IMR-90 (cell line): ENCODE data around the gene CSTF2T. TPM values are rescaled to one million over a fixed set of nuclear protein-coding genes. Genes with fewer than 3 reads are reported as not detected.

Experiments
- ATAC-seq: fragments of 200-7000 bp; cut with Tn5 transposase; 2 replicates; pipeline ENCODE4 v1.9.1; 2020; ENCODE audit warnings: low read depth, mild to moderate bottlenecking, moderate library complexity
- BruUV-seq: library from RNA; stranded (reverse); fragments of 400-500 nt; replicated peaks from 2 replicates; lab custom pipeline; 2021; lab: Mats Ljungman, UMichigan
- CTCF ChIA-PET: fragments of 300-600 bp; formaldehyde crosslinking; extraction: SDS; loops from one replicate; lab custom pipeline; 2021; ENCODE audit warnings: antibody characterized with exemption; lab: Yijun Ruan, JAX
- POLR2A ChIA-PET: fragments of 300-600 bp; sonication (Branson Sonifier 250); formaldehyde crosslinking; loops from one replicate; lab custom pipeline; 2022; ENCODE audit warnings: antibody characterized with exemption; ENCODE audit not compliant: unreplicated experiment; lab: Charles Lee
- DNase-seq: peaks from one replicate; pipeline ENCODE4 v3.0.0; 2013
- H2AFZ ChIP-seq: replicated peaks from 2 replicates; pipeline ENCODE3; 2013; ENCODE audit warnings: low read length, mild to moderate bottlenecking; ENCODE audit not compliant: poor library complexity
- H2AK5ac ChIP-seq: 2 replicates; pipeline ENCODE4 v1.6.1; 2013; ENCODE audit warnings: low read depth, low read length, inconsistent platforms
- H2AK9ac ChIP-seq: replicated peaks from 2 replicates; pipeline ENCODE3; 2013; ENCODE audit warnings: mild to moderate bottlenecking, low read depth, low read length, moderate library complexity; ENCODE audit not compliant: poor library complexity
- H2BK120ac ChIP-seq: 2 replicates; pipeline ENCODE4 v1.6.1; 2013; ENCODE audit warnings: low read depth, low read length, inconsistent platforms
- H2BK15ac ChIP-seq: 3 replicates; pipeline ENCODE4 v1.6.1; 2013; ENCODE audit warnings: low read depth, low read length, inconsistent platforms
- H2BK20ac ChIP-seq: 2 replicates; pipeline ENCODE4 v1.6.1; 2013; ENCODE audit warnings: low read depth, mild to moderate bottlenecking, inconsistent platforms, low read length, moderate library complexity
- H2BK5ac ChIP-seq: 2 replicates; pipeline ENCODE4 v1.6.1; 2013; ENCODE audit warnings: mild to moderate bottlenecking, low read depth, low read length, inconsistent platforms; ENCODE audit not compliant: poor library complexity, severe bottlenecking
- H3K14ac ChIP-seq: replicated peaks from 2 replicates; pipeline ENCODE4 v1.6.1; 2013; ENCODE audit warnings: low read depth, low read length, inconsistent platforms
- H3K18ac ChIP-seq: 2 replicates; pipeline ENCODE4 v1.6.1; 2013; ENCODE audit warnings: low read depth, low read length, control low read depth
- H3K23ac ChIP-seq: 2 replicates; pipeline ENCODE4 v1.6.1; 2013; ENCODE audit warnings: low read depth, low read length, inconsistent platforms
- H3K27ac ChIP-seq: 2 replicates; pipeline ENCODE4 v1.5.1; 2013; ENCODE audit warnings: mild to moderate bottlenecking, control low read depth, low read length; ENCODE audit not compliant: insufficient read depth
- H3K27me3 ChIP-seq: 2 replicates; pipeline ENCODE4 v1.6.1; 2013; ENCODE audit warnings: low read length; ENCODE audit not compliant: control insufficient read depth, insufficient read depth
- H3K36me3 ChIP-seq: 2 replicates; pipeline ENCODE4 v1.6.1; 2013; ENCODE audit warnings: low read length, mixed read lengths; ENCODE audit not compliant: control insufficient read depth, insufficient read depth
- H3K4ac ChIP-seq: 2 replicates; pipeline ENCODE4 v1.6.1; 2013; ENCODE audit warnings: low read depth, low read length, inconsistent platforms
- H3K4me1 ChIP-seq: 2 replicates; pipeline ENCODE4 v1.6.1; 2013; ENCODE audit warnings: low read length, mixed read lengths; ENCODE audit not compliant: control insufficient read depth, insufficient read depth
- H3K4me2 ChIP-seq: 2 replicates; pipeline ENCODE4 v1.6.1; 2013; ENCODE audit warnings: low read depth, mild to moderate bottlenecking, control low read depth, low read length, moderate library complexity
- H3K4me3 ChIP-seq: 2 replicates; pipeline ENCODE4 v1.5.1; 2013; ENCODE audit warnings: low read depth, mild to moderate bottlenecking, control low read depth, low read length, moderate library complexity; ENCODE audit not compliant: insufficient read depth
- H3K56ac ChIP-seq: 2 replicates; pipeline ENCODE4 v1.6.1; 2013; ENCODE audit warnings: low read length, inconsistent platforms; ENCODE audit not compliant: insufficient read depth; ENCODE audit errors: extremely low read depth
- H3K79me1 ChIP-seq, 2 experiments: 2 replicates each; pipeline ENCODE4 v1.6.1; 2013; ENCODE audit warnings: low read length in 2 of 2, inconsistent platforms in 1 of 2, low read depth in 1 of 2
- H3K9ac ChIP-seq: 2 replicates; pipeline ENCODE4 v1.6.1; 2013; ENCODE audit warnings: low read depth, low read length, control low read depth
- H3K9me1 ChIP-seq: 2 replicates; pipeline ENCODE4 v1.6.1; 2013; ENCODE audit warnings: low read length, inconsistent platforms; ENCODE audit not compliant: insufficient read depth
- H3K9me3 ChIP-seq: 2 replicates; pipeline ENCODE4 v1.6.1; 2013; ENCODE audit warnings: low read length; ENCODE audit not compliant: control insufficient read depth, insufficient read depth
- H4K20me1 ChIP-seq: 2 replicates; pipeline ENCODE4 v1.6.1; 2013; ENCODE audit warnings: low read length, inconsistent platforms; ENCODE audit not compliant: insufficient read depth
- H4K5ac ChIP-seq: 2 replicates; pipeline ENCODE4 v1.6.1; 2013; ENCODE audit warnings: mild to moderate bottlenecking, low read depth, low read length, control low read depth
- H4K8ac ChIP-seq, 2 experiments: 2 replicates each; pipeline ENCODE4 v1.6.1; 2013; ENCODE audit warnings: low read depth in 2 of 2, low read length in 2 of 2, control low read depth in 1 of 2, inconsistent platforms in 1 of 2
- H4K91ac ChIP-seq: 2 replicates; pipeline ENCODE4 v1.6.1; 2013; ENCODE audit warnings: low read depth, low read length, inconsistent platforms; ENCODE audit not compliant: insufficient read depth
- BHLHE40 ChIP-seq: fragments of 150-350 bp; IDR thresholded peaks from 2 replicates; pipeline ENCODE4 v1.6.1; 2016; ENCODE audit warnings: mild to moderate bottlenecking, low read depth, low read length
- MXI1 ChIP-seq: IDR thresholded peaks from 2 replicates; pipeline ENCODE4 v1.6.1; 2012; ENCODE audit warnings: low read depth, mild to moderate bottlenecking, low read length, moderate library complexity, borderline replicate concordance
- WGBS, 2 experiments: methylation state at CpG; one replicate each; pipeline versions ENCODE4 v1.1.5 to v1.1.7; 2013; ENCODE audit warnings: missing lambda C conversion rate in 2 of 2; ENCODE audit not compliant: insufficient read length in 1 of 2; ENCODE audit errors: extremely low coverage in 2 of 2; 5-methylcytosine and 5-hydroxymethylcytosine counted together
- dilution Hi-C: fragments of 300-500 bp; cut with HindIII; formaldehyde crosslinking; loops from one replicate; pipeline ENCODE4 v1.14.3; 2018; ENCODE audit warnings: low sequenced_read_pairs; ENCODE audit not compliant: unreplicated experiment
- in situ Hi-C: fragments of 300-500 bp; cut with MboI; formaldehyde crosslinking; loops from 3 replicates; pipeline ENCODE4 v1.14.3; 2019; ENCODE audit warnings: low sequenced_read_pairs, inconsistent platforms, mixed read lengths
- intact Hi-C: fragments of 100-400 bp; cut with micrococcal nuclease; formaldehyde crosslinking; loops from 2 replicates; pipeline ENCODE4 v1.10.0; 2022
- polyA plus RNA-seq, 3 experiments: library from polyadenylated mRNA; depleted of rRNA; stranded (reverse); fragments of >200 nt; gene quantifications; 2 replicates each; pipeline ENCODE4 v1.2.3, GENCODE V29; 2012; ENCODE audit warnings: low replicate concordance in 1 of 3
- total RNA-seq: library from RNA; depleted of rRNA; stranded (reverse); fragments of >200 nt; gene quantifications from 2 replicates; pipeline ENCODE4 v1.2.3, GENCODE V29; 2012

The CSTF2T gene
- total and polyA plus RNA-seq, 2 of the 4 experiments (the other 2 are of a cell fraction), result 7.2 to 18.6 TPM

- no peak overlapping the region for H3K14ac ChIP-seq
- H2AK9ac ChIP-seq, result no peak overlapping the region
- no peak overlapping the region for H2BK20ac ChIP-seq
- no peak overlapping the region for H4K91ac ChIP-seq
- 0 out of 4 replicates have a peak, but pooled peaks cover 0 to 3% of the 10 kb centered on the region in 2 experiments for H3K79me1 ChIP-seq
- H4K8ac ChIP-seq, result no peak overlapping the region
- DNase-seq, result no peak
- intact Hi-C loops, result no loop called here
- CTCF ChIA-PET, result no interaction called here
- no peaks in the 10 kb centered on the region for H3K9me3 ChIP-seq
- H3K36me3 ChIP-seq, result no peaks in the 10 kb centered on the region
- POLR2A ChIA-PET, result no interaction called here
- H4K5ac ChIP-seq, result no peak overlapping the region
- no peak overlapping the region for H3K4me2 ChIP-seq
- in situ Hi-C loops, result no loop called here
- no peak for TF ChIP-seq BHLHE40
- no peak for TF ChIP-seq MXI1
- no peak overlapping the region for H2AK5ac ChIP-seq
- no peak overlapping the region for H3K56ac ChIP-seq
- no peak overlapping the region for H3K27ac ChIP-seq
- no peak overlapping the region for H2BK120ac ChIP-seq
- BruUV-seq, result no TSS peak
- H2BK5ac ChIP-seq, result no peak overlapping the region
- H3K4me3 ChIP-seq, result no peak overlapping the region
- no peaks in the 10 kb centered on the region for H3K9me1 ChIP-seq
- no peak for ATAC-seq
- no peak overlapping the region for H3K9ac ChIP-seq
- no peaks in the 10 kb centered on the region for H3K27me3 ChIP-seq
- H2AFZ ChIP-seq, result no peak overlapping the region
- no peak overlapping the region for H3K18ac ChIP-seq
- no peaks in the 10 kb centered on the region for H4K20me1 ChIP-seq
- no peak overlapping the region for H2BK15ac ChIP-seq
- H3K23ac ChIP-seq, result no peak overlapping the region
- dilution Hi-C loops, result no loop called here
- H3K4me1 ChIP-seq, result no peaks in the 10 kb centered on the region
- H3K4ac ChIP-seq, result no peak overlapping the region
- WGBS, 2 experiments, result no CpG with 5 or more reads among the region's 6 CpGs
These were observed 8.0 kb upstream of the CSTF2T start for GRCh38 chr10:51707392-51707791.
